Spinal cord (tissue), 10 donors: Measurements from ENCODE around the gene NPNT. TPM values are rescaled to one million over a fixed set of nuclear protein-coding genes. Genes with fewer than 3 reads are reported as not detected.
"Not testable (repeated sequence)": the region's sequence is repeated elsewhere in the genome, so short reads cannot be mapped to it uniquely, and the experiment has no call there.

Experiments used
- DNase-seq, 6 donors: peaks; one replicate each; pipeline versions ENCODE4 v3.0.0 to v3.0.0-alpha.2; 2013 to 2015; ENCODE audit warnings: low spot score in 6 of 6, low read depth in 4 of 6
- H3K27ac ChIP-seq: one replicate; pipeline ENCODE4 v1.5.1; 2013; ENCODE audit warnings: low read depth, low read length, control low read depth
- H3K27me3 ChIP-seq: one replicate; pipeline ENCODE4 v1.6.1; 2013; ENCODE audit warnings: low read length; ENCODE audit not compliant: control insufficient read depth, insufficient read depth
- H3K36me3 ChIP-seq: one replicate; pipeline ENCODE4 v1.6.1; 2013; ENCODE audit warnings: low read length; ENCODE audit not compliant: control insufficient read depth, insufficient read depth
- H3K4me1 ChIP-seq: one replicate; pipeline ENCODE4 v1.6.1; 2013; ENCODE audit warnings: low read length; ENCODE audit not compliant: control insufficient read depth, insufficient read depth
- H3K4me3 ChIP-seq: one replicate; pipeline ENCODE4 v1.5.1; 2013; ENCODE audit warnings: low read depth, low read length, control low read depth
- H3K9me3 ChIP-seq: one replicate; pipeline ENCODE4 v1.6.1; 2013; ENCODE audit warnings: low read length; ENCODE audit not compliant: control insufficient read depth, insufficient read depth
- WGBS: methylation state at CpG from one replicate; pipeline ENCODE4 v1.1.5; 2013; ENCODE audit warnings: missing lambda C conversion rate; ENCODE audit not compliant: insufficient coverage; 5-methylcytosine and 5-hydroxymethylcytosine counted together
- long read RNA-seq, 4 donors: transcript quantifications; one replicate each; lab custom pipeline, GENCODE V29; 2026
- polyA plus RNA-seq, 2 donors: library from polyadenylated mRNA; unstranded; fragments of 120-200 nt; gene quantifications; one replicate each; pipeline ENCODE4 v1.2.1, GENCODE V29; 2013; ENCODE audit not compliant: insufficient read length in 2 of 2
- total RNA-seq, 2 donors: library from RNA; depleted of rRNA in 1 of 2; stranded (reverse); fragments of 120-200 nt in 1 of 2; fragments of >200 nt in 1 of 2; gene quantifications; one replicate each; pipeline versions ENCODE4 v1.2.3 to v1.2.4, GENCODE V29; 2013 to 2014
- donor health status: healthy.

The NPNT gene, protein sequence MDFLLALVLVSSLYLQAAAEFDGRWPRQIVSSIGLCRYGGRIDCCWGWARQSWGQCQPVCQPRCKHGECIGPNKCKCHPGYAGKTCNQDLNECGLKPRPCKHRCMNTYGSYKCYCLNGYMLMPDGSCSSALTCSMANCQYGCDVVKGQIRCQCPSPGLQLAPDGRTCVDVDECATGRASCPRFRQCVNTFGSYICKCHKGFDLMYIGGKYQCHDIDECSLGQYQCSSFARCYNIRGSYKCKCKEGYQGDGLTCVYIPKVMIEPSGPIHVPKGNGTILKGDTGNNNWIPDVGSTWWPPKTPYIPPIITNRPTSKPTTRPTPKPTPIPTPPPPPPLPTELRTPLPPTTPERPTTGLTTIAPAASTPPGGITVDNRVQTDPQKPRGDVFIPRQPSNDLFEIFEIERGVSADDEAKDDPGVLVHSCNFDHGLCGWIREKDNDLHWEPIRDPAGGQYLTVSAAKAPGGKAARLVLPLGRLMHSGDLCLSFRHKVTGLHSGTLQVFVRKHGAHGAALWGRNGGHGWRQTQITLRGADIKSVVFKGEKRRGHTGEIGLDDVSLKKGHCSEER
- 10 to 100 TPM; 26.1 to 95.3 TPM for total RNA-seq
- polyA plus RNA-seq, result 10 to 100 TPM in 1 of 2 donors, 1 to 10 TPM in 1; 9.6 to 20.0 TPM
- long read RNA-seq, donor 1, full-length matches to known transcripts, result 1 of 1 reads
- long read RNA-seq, donor 1, partial matches to known transcripts, result 0 of 1 reads
- long read RNA-seq, donor 1, other reads (novel, unspliced or antisense), result 0 of 1 reads
- long read RNA-seq, donor 2, result 0 reads
- long read RNA-seq, donor 3, result 0 reads
- long read RNA-seq, donor 4, full-length matches to known transcripts, result 3 of 8 reads
- long read RNA-seq, donor 4, partial matches to known transcripts, result 5 of 8 reads
- long read RNA-seq, donor 4, other reads (novel, unspliced or antisense), result 0 of 8 reads

DNA sequence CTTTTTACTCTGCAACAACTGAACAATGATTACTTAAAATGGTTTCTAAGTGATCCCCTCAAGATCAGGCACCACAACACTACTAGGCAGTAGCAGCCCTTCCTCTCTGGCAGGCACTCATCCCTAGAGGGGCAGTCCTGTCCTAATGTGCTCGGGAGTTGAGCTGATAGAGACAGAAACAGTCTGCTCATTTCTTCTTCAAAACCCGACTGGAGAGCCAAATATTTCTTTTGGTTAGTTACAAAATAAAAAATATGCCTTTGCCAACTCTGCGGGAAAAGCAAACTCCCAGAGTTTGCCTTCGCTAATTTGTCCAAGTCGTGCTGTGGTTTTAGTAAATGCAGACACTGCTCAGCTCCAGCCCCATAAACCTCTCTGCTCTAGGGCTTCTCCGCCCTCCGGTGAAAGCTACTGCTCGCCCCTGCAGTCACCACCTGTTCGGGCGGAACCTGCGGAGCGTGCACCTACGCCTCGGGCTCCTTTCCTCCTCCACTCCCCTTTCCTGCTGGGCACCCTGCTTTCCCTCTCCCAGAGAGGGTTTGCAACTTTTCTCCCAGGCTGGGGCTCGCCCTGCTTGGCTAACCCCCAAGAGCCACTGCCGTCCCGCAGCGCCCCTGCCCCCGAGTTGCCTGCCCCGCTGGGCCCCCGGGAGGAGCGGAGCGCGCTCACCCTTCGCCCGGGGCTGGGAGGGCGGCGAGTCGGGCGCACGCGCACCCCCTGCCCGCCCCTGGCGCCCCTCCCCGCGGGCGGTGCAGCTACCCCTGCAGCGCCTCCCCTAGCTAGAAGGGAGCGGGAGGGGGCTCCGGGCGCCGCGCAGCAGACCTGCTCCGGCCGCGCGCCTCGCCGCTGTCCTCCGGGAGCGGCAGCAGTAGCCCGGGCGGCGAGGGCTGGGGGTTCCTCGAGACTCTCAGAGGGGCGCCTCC lies at the start of gene NPNT:
Gene NPNT (plus strand): TSS at position 812 of the 923 bp plus-strand sequence. CDS start 182 bp downstream, outside the sequence.
- peaks cover 16% of the 10 kb centered on the region for H3K4me1 ChIP-seq
- peaks cover 47% of the 10 kb centered on the region for H3K27me3 ChIP-seq
- H3K4me3 ChIP-seq, result peak within 1 kb of the TSS; percentile 58
- H3K27ac ChIP-seq, result no peak within 1 kb of the TSS
- H3K9me3 ChIP-seq, result no peaks in the 10 kb centered on the region
- DNase-seq, result peak in 2 of 6 donors; percentile 37 to 55
- WGBS, result under 1% methylated on average over 53 of the region's 56 CpGs
- H3K36me3 ChIP-seq, result no peaks in the 10 kb centered on the region

DNA sequence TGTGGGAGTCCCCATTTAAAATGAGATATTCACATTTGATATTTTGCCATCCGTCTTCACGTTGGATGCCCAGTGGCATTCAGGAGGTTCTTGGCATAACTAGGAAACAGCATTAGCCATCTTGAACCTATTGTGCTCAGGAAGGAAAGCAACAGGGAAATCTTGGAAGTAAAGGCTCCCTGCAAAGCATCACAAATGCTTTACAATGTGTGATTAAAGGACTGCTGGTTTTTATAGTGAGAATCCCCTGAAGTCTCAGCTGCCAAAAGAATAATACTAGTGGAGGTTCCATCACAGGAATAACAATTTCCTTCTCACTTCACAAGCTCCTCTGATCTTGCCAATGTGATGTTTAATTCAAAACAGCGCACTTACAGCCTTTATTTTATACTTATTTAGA lies 49.7 kb upstream of the NPNT start:
- Histone ChIP-seq H3K9me3 (no peaks in the 10 kb centered on the region), H3K27me3 (no peaks in the 10 kb centered on the region), H3K36me3 (no peaks in the 10 kb centered on the region), H3K27ac (no peak overlapping the region), H3K4me3 (no peak overlapping the region), H3K4me1 (no peaks in the 10 kb centered on the region)
- peak in 4 of 6 donors; percentile 1 to 47 (median 18) for DNase-seq
- WGBS, result no CpG with 5 or more reads among the region's 3 CpGs

DNA sequence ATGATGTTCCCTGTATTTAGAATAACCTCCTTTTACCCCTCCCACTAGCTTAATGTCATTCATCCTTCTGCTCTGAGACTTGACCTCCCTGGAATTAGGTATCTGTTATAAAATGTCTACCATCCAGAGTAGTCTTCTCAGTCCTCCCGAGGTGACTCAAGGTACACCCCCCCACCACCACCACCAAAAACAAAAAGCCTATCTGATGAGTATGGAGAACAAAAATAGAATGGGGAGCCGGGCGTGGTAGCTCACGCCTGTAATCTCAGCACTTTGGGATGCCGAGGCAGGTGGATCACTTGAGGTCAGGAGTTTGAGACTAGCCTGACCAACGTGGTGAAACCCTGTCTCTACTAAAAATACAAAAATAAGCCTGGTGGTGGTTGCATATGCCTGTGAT lies 46.9 kb upstream of the NPNT start:
- H3K27ac ChIP-seq, H3K4me1 ChIP-seq, H3K36me3 ChIP-seq, DNase-seq, H3K27me3 ChIP-seq, H3K4me3 ChIP-seq, H3K9me3 ChIP-seq: not testable (repeated sequence)
- 100% methylated on average over 3 of the region's 6 CpGs for WGBS

DNA sequence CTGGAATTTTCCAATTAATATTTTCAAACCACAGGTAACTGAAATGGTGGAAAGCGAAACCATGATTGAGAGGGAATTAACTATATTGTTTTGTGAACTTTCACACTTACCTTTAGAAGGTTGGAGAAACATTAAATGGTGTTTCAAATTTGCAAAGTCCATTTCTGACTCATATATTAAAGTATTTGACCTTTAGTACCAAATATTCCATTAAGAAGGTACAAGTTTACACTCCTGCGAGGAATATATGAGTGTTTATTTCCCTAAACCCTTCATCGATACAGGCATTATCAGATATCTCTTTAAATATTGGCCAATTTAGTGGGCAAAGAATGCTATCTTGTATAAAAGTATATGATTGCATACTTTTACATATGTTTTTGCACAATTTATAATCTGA lies 44.1 kb upstream of the NPNT start:
- Histone ChIP-seq H3K27ac (no peak overlapping the region), H3K36me3 (no peaks in the 10 kb centered on the region), H3K4me1 (no peaks in the 10 kb centered on the region), H3K27me3 (no peaks in the 10 kb centered on the region), H3K9me3 (no peaks in the 10 kb centered on the region), H3K4me3 (no peak overlapping the region)
- DNase-seq, result no peak
- no CpG with 5 or more reads among the region's 3 CpGs for WGBS

DNA sequence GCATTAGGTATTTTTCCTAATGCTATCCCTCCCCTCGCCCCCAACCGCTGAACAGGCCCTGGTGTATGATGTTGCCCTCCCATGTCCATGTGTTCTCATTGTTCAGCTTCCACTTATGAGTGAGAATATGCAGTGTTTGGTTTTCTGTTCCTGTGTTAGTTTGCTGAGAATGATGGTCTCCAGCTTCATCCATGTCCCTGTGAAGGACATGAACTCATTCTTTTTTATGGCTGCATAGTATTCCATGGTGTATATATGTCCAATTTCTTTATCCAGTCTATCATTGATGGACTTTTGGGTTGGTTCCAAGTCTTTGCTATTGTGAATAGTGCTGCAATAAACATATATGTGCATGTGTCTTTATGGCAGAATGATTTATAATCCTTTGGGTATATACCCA lies 43.0 kb upstream of the NPNT start:
- H3K4me3 ChIP-seq, H3K36me3 ChIP-seq, H3K27me3 ChIP-seq, H3K9me3 ChIP-seq, H3K27ac ChIP-seq, H3K4me1 ChIP-seq, DNase-seq: not testable (repeated sequence)
- no CpG with 5 or more reads among the region's 2 CpGs for WGBS

DNA sequence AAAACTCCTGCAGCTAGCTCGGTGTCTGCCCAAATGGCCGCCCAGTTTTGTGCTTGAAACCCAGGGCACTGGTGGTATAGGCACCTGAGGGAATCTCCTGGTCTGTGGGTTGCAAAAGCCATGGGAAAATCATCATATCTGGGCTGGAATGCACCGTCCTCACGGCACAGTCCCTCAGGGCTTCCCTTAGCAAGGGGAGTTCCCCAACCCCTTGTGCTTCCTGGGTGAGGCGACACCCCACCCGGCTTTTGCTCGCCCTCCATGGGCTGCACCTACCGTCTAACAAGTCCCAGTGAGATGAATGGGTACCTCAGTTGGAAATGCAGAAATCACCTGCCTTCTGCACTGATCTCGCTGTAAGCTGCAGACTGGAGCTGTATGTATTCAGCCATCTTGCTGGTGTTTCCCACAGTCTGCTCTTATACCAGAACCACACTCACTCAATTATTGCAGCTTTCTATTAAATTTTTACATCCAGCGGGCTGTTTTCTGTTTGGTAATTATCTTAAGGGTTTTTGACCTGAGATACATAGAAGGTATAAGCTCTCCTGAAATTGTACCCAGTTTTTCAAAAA lies 36.7 kb upstream of the NPNT start:
- no peaks in the 10 kb centered on the region for H3K27me3 ChIP-seq
- no peak overlapping the region for H3K4me3 ChIP-seq
- H3K9me3 ChIP-seq, result peaks cover 2% of the 10 kb centered on the region
- WGBS, result 98% methylated on average over 7 of the region's 10 CpGs
- H3K36me3 ChIP-seq, result no peaks in the 10 kb centered on the region
- no peaks in the 10 kb centered on the region for H3K4me1 ChIP-seq
- H3K27ac ChIP-seq, result no peak overlapping the region
- DNase-seq, result no peak

DNA sequence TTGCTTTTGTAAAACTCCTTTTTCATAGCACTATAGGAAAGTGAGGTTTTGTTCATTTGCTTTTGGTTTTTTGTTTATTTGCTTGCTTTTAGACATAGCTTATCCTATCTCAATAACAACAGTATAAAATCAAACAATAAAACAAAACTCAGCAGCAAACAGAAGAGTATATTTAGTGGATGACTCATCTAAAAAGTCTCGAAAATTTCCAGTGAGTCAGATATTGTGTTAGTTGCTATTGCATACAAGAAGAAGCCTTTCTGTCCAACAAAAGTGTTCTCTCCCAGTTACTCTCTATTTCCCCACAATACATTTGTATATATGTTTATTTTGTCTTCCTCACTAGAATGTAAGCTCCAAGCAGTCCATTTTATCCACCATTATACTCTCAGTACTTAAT lies 36.0 kb upstream of the NPNT start:
- Histone ChIP-seq H3K27me3 (no peaks in the 10 kb centered on the region), H3K4me3 (no peak overlapping the region), H3K36me3 (no peaks in the 10 kb centered on the region), H3K9me3 (peaks cover 2% of the 10 kb centered on the region), H3K4me1 (no peaks in the 10 kb centered on the region), H3K27ac (no peak overlapping the region)
- no peak for DNase-seq
- WGBS, result no CpG with 5 or more reads among the region's 1 CpG

DNA sequence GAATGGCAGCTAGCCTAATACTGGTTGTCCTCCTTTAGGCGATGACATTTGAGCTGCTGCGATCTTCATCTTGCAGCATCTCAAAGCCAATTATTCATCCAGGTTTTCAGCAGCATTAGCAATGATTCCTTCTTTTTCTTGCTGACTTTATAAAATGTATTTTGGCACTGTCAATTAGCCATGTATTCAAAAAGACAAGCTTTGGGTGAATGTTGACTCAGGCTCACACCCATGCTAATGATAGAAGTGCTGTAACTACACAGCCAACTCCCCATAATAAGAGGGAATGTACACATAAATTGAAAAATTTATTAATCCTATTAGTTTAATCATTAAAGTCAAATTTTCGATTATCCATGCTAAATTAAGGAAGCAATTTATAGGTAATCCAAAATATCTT lies 24.3 kb upstream of the NPNT start:
- Histone ChIP-seq H3K36me3 (no peaks in the 10 kb centered on the region), H3K9me3 (no peaks in the 10 kb centered on the region), H3K4me3 (no peak overlapping the region), H3K4me1 (no peaks in the 10 kb centered on the region), H3K27ac (no peak overlapping the region), H3K27me3 (no peaks in the 10 kb centered on the region)
- WGBS, result 100% methylated on average over 1 of the region's 3 CpGs
- no peak for DNase-seq

DNA sequence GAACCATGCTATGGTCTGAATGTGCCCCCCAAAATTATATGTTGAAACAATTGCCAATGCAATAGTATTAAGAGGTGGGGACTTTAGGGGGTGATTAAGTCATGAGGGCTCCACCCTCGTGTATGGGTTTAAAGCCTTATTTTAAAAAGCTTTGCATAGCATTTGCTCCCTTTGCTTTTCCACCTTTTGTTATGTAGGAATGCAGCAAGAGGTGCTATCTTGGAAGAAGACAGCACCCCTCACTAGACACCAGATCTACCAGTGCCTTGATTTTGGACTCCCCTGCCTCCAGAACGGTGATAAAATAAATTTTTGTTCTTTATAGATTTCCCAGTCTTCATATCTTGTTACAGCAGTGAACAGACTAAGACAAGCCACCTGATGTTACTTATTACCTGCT lies 23.3 kb upstream of the NPNT start:
- no peaks in the 10 kb centered on the region for H3K9me3 ChIP-seq
- WGBS, result no CpG with 5 or more reads among the region's 2 CpGs
- no peaks in the 10 kb centered on the region for H3K27me3 ChIP-seq
- H3K4me1 ChIP-seq, result no peaks in the 10 kb centered on the region
- no peak overlapping the region for H3K27ac ChIP-seq
- H3K4me3 ChIP-seq, result no peak overlapping the region
- H3K36me3 ChIP-seq, result no peaks in the 10 kb centered on the region
- no peak for DNase-seq
